ENCODE measurements around the gene RPTOR.

RPTOR gene

DNA sequence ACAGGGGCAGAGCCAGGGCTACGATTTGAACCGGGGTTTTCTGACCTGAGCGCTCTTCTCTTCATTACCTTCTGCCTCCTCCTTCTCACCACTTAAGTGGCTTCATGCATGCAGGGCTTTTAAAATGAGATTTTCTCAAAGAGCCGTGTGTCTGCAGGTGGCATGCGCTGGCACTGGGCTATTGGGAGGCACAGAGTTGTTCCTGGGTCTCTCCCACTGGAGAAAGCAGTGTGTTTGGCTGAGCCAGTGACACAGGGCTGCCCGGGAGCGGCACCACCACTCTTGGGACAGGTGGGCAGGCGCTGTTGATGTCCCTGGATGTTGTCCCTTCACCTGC is 228.2 kb downstream of the RPTOR start:
- no peak overlapping the region for H3K9ac ChIP-seq (ENCODE audit: low read length in 5 of 5)
- no peak overlapping the region for H3K27ac ChIP-seq (ENCODE audit: low read depth, low read length)
- peaks cover 0 to 15% (median 11%) of the 10 kb centered on the region in 5 donors for H3K36me3 ChIP-seq (ENCODE audit: control insufficient read depth in 5 of 5, insufficient read depth in 5 of 5, low read length in 5 of 5)
- no peak overlapping the region for H3K4me3 ChIP-seq (ENCODE audit: low read depth in 1 of 5, low read length in 5 of 5)
- no peaks in the 10 kb centered on the region for H3K9me3 ChIP-seq (ENCODE audit: control insufficient read depth in 5 of 5, low read length in 5 of 5)
- H3K4me1 ChIP-seq (ENCODE audit: control insufficient read depth in 5 of 5, insufficient read depth in 5 of 5, low read length in 5 of 5) = peaks cover 1 to 14% (median 13%) of the 10 kb centered on the region in 5 donors
- no peaks in the 10 kb centered on the region for H3K27me3 ChIP-seq (ENCODE audit: control insufficient read depth in 5 of 5, insufficient read depth in 4 of 5, low read length in 5 of 5)

- H3K9ac ChIP-seq (ENCODE audit: low read length in 5 of 5) = no peak overlapping the region
- H3K27ac ChIP-seq (ENCODE audit: low read depth, low read length) = no peak overlapping the region
These were observed 228.8 kb downstream of the RPTOR start for GRCh38 chr17:80773243-80773991.

GRCh38 chr17:80774146-80774545 is 229.5 kb downstream of the RPTOR start:
- H3K36me3 ChIP-seq (ENCODE audit: control insufficient read depth in 5 of 5, insufficient read depth in 5 of 5, low read length in 5 of 5) = peaks cover 0 to 15% (median 12%) of the 10 kb centered on the region in 5 donors
- H3K9me3 ChIP-seq (ENCODE audit: control insufficient read depth in 5 of 5, low read length in 5 of 5) = no peaks in the 10 kb centered on the region
- H3K4me1 ChIP-seq (ENCODE audit: control insufficient read depth in 5 of 5, insufficient read depth in 5 of 5, low read length in 5 of 5) = peaks cover 0 to 14% (median 13%) of the 10 kb centered on the region in 5 donors
- H3K9ac ChIP-seq (ENCODE audit: low read length in 5 of 5) = no peak overlapping the region
- no peaks in the 10 kb centered on the region for H3K27me3 ChIP-seq (ENCODE audit: control insufficient read depth in 5 of 5, insufficient read depth in 4 of 5, low read length in 5 of 5)
- no peak overlapping the region for H3K4me3 ChIP-seq (ENCODE audit: low read depth in 1 of 5, low read length in 5 of 5)
- no peak overlapping the region for H3K27ac ChIP-seq (ENCODE audit: low read depth, low read length)

More at GRCh38 chr17:80773243-80773991, 228.8 kb downstream of the RPTOR start:
- Histone ChIP-seq H3K9me3 (ENCODE audit: control insufficient read depth in 5 of 5, low read length in 5 of 5) (no peaks in the 10 kb centered on the region), H3K27me3 (ENCODE audit: control insufficient read depth in 5 of 5, insufficient read depth in 4 of 5, low read length in 5 of 5) (no peaks in the 10 kb centered on the region), H3K4me3 (ENCODE audit: low read depth in 1 of 5, low read length in 5 of 5) (no peak overlapping the region), H3K4me1 (ENCODE audit: control insufficient read depth in 5 of 5, insufficient read depth in 5 of 5, low read length in 5 of 5) (peaks cover 0 to 14% (median 13%) of the 10 kb centered on the region in 5 donors), H3K36me3 (ENCODE audit: control insufficient read depth in 5 of 5, insufficient read depth in 5 of 5, low read length in 5 of 5) (peaks cover 0 to 15% (median 11%) of the 10 kb centered on the region in 5 donors)

DNA sequence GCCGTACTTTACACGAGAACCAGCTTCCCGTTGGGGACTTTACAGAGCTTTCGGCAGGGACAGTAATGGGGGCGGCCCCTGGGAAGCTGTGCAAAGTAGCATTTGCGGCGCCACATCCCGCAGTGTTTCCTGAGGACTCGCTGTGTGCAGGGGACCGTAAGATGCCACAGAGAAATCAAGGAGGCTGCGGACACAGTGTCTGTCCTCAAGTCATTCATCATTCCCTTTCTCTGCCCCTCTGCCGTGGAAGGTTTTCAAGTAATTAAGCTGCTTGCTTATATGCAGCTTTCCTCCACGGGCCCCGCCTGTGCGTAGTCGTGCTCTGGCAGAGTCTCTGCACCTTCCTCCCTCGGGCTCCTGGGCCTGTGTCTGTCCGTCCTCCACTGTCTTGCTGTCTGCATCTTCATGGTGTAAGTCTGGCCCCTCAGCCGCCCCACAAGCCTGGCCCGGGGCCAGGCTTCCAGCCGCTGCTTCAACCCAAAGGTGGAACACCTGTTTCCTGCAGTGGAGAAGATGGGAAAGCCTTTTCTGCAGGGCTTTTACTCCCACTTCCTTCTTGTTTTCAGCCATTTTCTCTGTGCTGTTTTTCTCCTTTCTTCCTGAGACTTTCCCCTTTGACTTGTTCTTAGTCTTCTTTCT is 230.1 kb downstream of the RPTOR start:
- Histone ChIP-seq H3K27me3 (ENCODE audit: control insufficient read depth in 5 of 5, insufficient read depth in 4 of 5, low read length in 5 of 5) (no peaks in the 10 kb centered on the region), H3K4me3 (ENCODE audit: low read depth in 1 of 5, low read length in 5 of 5) (no peak overlapping the region), H3K36me3 (ENCODE audit: control insufficient read depth in 5 of 5, insufficient read depth in 5 of 5, low read length in 5 of 5) (peaks cover 0 to 15% (median 12%) of the 10 kb centered on the region in 5 donors), H3K27ac (ENCODE audit: low read depth, low read length) (no peak overlapping the region), H3K9ac (ENCODE audit: low read length in 5 of 5) (no peak overlapping the region), H3K9me3 (ENCODE audit: control insufficient read depth in 5 of 5, low read length in 5 of 5) (no peaks in the 10 kb centered on the region), H3K4me1 (ENCODE audit: control insufficient read depth in 5 of 5, insufficient read depth in 5 of 5, low read length in 5 of 5) (peaks cover 3 to 21% (median 17%) of the 10 kb centered on the region in 5 donors)

DNA sequence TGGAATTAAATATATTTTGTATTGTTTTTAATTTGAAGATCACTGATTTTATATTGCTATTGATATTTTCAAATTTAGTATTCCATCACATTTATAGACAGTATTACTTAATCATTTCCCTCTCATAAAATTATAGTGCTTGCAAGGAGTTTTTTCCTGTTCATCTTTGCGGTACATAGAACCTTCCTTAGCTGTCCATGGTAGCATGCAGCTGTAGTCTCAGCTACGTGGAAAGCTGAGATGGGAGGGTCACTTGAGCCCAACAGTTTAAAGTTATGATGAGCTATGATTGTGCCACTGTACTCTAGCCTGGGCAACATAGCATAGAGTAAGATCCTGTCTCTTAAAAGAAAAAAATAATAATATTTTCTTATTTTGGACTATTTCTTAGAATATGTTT is 231.2 kb downstream of the RPTOR start:
- Histone ChIP-seq H3K9ac (ENCODE audit: low read length in 5 of 5) (no peak overlapping the region), H3K27ac (ENCODE audit: low read depth, low read length) (no peak overlapping the region), H3K9me3 (ENCODE audit: control insufficient read depth in 5 of 5, low read length in 5 of 5) (no peaks in the 10 kb centered on the region), H3K4me3 (ENCODE audit: low read depth in 1 of 5, low read length in 5 of 5) (no peak overlapping the region), H3K27me3 (ENCODE audit: control insufficient read depth in 5 of 5, insufficient read depth in 4 of 5, low read length in 5 of 5) (no peaks in the 10 kb centered on the region), H3K36me3 (ENCODE audit: control insufficient read depth in 5 of 5, insufficient read depth in 5 of 5, low read length in 5 of 5) (peaks cover 0 to 9% (median 6%) of the 10 kb centered on the region in 5 donors), H3K4me1 (ENCODE audit: control insufficient read depth in 5 of 5, insufficient read depth in 5 of 5, low read length in 5 of 5) (peaks cover 9 to 32% (median 28%) of the 10 kb centered on the region in 5 donors)

- H3K27me3 ChIP-seq (ENCODE audit: control insufficient read depth in 5 of 5, insufficient read depth in 4 of 5, low read length in 5 of 5) = no peaks in the 10 kb centered on the region
- H3K9ac ChIP-seq (ENCODE audit: low read length in 5 of 5) = no peak overlapping the region
- H3K27ac ChIP-seq (ENCODE audit: low read depth, low read length) = no peak overlapping the region
- H3K9me3 ChIP-seq (ENCODE audit: control insufficient read depth in 5 of 5, low read length in 5 of 5) = no peaks in the 10 kb centered on the region
- H3K4me1 ChIP-seq (ENCODE audit: control insufficient read depth in 5 of 5, insufficient read depth in 5 of 5, low read length in 5 of 5) = peaks cover 9 to 40% (median 35%) of the 10 kb centered on the region in 5 donors
- no peak overlapping the region for H3K4me3 ChIP-seq (ENCODE audit: low read depth in 1 of 5, low read length in 5 of 5)
- H3K36me3 ChIP-seq (ENCODE audit: control insufficient read depth in 5 of 5, insufficient read depth in 5 of 5, low read length in 5 of 5) = peaks cover 0 to 6% (median 4%) of the 10 kb centered on the region in 5 donors
These were observed 232.6 kb downstream of the RPTOR start for GRCh38 chr17:80777274-80777673.

GRCh38 chr17:80778716-80779115 is 234.1 kb downstream of the RPTOR start:
- H3K4me3 ChIP-seq (ENCODE audit: low read depth in 1 of 5, low read length in 5 of 5) = no peak overlapping the region
- H3K9ac ChIP-seq (ENCODE audit: low read length in 5 of 5) = no peak overlapping the region
- H3K27ac ChIP-seq (ENCODE audit: low read depth, low read length) = no peak overlapping the region
- peaks cover 12 to 38% (median 34%) of the 10 kb centered on the region in 5 donors for H3K4me1 ChIP-seq (ENCODE audit: control insufficient read depth in 5 of 5, insufficient read depth in 5 of 5, low read length in 5 of 5)
- peaks cover 0 to 6% (median 4%) of the 10 kb centered on the region in 5 donors for H3K36me3 ChIP-seq (ENCODE audit: control insufficient read depth in 5 of 5, insufficient read depth in 5 of 5, low read length in 5 of 5)
- H3K27me3 ChIP-seq (ENCODE audit: control insufficient read depth in 5 of 5, insufficient read depth in 4 of 5, low read length in 5 of 5) = no peaks in the 10 kb centered on the region
- no peaks in the 10 kb centered on the region for H3K9me3 ChIP-seq (ENCODE audit: control insufficient read depth in 5 of 5, low read length in 5 of 5)

GRCh38 chr17:80779336-80779735 is 234.7 kb downstream of the RPTOR start:
- no peak overlapping the region for H3K4me3 ChIP-seq (ENCODE audit: low read depth in 1 of 5, low read length in 5 of 5)
- H3K9me3 ChIP-seq (ENCODE audit: control insufficient read depth in 5 of 5, low read length in 5 of 5) = no peaks in the 10 kb centered on the region
- H3K36me3 ChIP-seq (ENCODE audit: control insufficient read depth in 5 of 5, insufficient read depth in 5 of 5, low read length in 5 of 5) = peaks cover 0 to 5% (median 2%) of the 10 kb centered on the region in 5 donors
- no peak overlapping the region for H3K27ac ChIP-seq (ENCODE audit: low read depth, low read length)
- peaks cover 12 to 34% (median 33%) of the 10 kb centered on the region in 5 donors for H3K4me1 ChIP-seq (ENCODE audit: control insufficient read depth in 5 of 5, insufficient read depth in 5 of 5, low read length in 5 of 5)
- H3K27me3 ChIP-seq (ENCODE audit: control insufficient read depth in 5 of 5, insufficient read depth in 4 of 5, low read length in 5 of 5) = no peaks in the 10 kb centered on the region
- no peak overlapping the region for H3K9ac ChIP-seq (ENCODE audit: low read length in 5 of 5)

DNA sequence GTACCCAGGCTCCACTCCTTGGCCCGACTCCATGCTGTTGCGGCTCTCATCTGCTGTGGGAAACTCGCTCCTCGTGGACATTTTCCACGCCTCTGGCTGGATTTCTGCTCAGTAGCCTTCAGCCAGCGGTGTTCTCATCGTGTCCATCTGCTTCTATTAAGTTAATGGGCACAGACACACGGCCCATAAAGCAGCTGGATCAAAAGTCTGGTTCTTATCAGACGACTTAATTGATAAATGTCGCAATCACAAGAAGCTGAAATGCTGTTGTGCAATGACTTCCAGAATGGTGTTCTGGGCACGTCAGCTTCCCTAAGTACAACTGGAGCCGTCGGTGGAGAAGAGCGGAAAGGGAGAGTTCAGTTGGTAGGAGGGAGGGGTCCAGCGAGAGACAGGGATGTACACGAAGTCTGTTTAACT is 235.3 kb downstream of the RPTOR start:
- peaks cover 0 to 4% (median 0%) of the 10 kb centered on the region in 5 donors for H3K36me3 ChIP-seq (ENCODE audit: control insufficient read depth in 5 of 5, insufficient read depth in 5 of 5, low read length in 5 of 5)
- H3K4me1 ChIP-seq (ENCODE audit: control insufficient read depth in 5 of 5, insufficient read depth in 5 of 5, low read length in 5 of 5) = peaks cover 12 to 33% (median 30%) of the 10 kb centered on the region in 5 donors
- H3K27me3 ChIP-seq (ENCODE audit: control insufficient read depth in 5 of 5, insufficient read depth in 4 of 5, low read length in 5 of 5) = no peaks in the 10 kb centered on the region
- H3K27ac ChIP-seq (ENCODE audit: low read depth, low read length) = no peak overlapping the region
- peak overlapping the region in 2 of 5 donors; percentile 4 to 29 for H3K4me3 ChIP-seq (ENCODE audit: low read depth in 1 of 5, low read length in 5 of 5)
- no peaks in the 10 kb centered on the region for H3K9me3 ChIP-seq (ENCODE audit: control insufficient read depth in 5 of 5, low read length in 5 of 5)
- no peak overlapping the region for H3K9ac ChIP-seq (ENCODE audit: low read length in 5 of 5)

Measured in subcutaneous abdominal adipose tissue (tissue), 5 donors.